HEK293 (cell line): ENCODE measurements around the gene MUTYH.

Experiments used
- CTCF ChIP-seq: fragments of 450-650 bp; formaldehyde crosslinking; IDR thresholded peaks from 2 replicates; pipeline ENCODE4 v1.5.1; 2016; ENCODE audit warnings: missing biosample characterization, missing genetic modification characterization
- ELK4 ChIP-seq: IDR thresholded peaks from 2 replicates; pipeline ENCODE4 v1.6.1; 2011; ENCODE audit warnings: mild to moderate bottlenecking, low read depth, low read length, borderline replicate concordance
- HOXD13 ChIP-seq: sonication (generic); formaldehyde crosslinking; IDR thresholded peaks from 2 replicates; pipeline ENCODE4 v1.8.0; 2022; ENCODE audit warnings: missing genetic modification reagents, borderline replicate concordance
- KLF1 ChIP-seq: fragments of 450-650 bp; formaldehyde crosslinking; IDR thresholded peaks from 2 replicates; pipeline ENCODE4 v1.5.1; 2016; ENCODE audit warnings: missing biosample characterization, missing genetic modification characterization
- SP2 ChIP-seq: fragments of 450-650 bp; formaldehyde crosslinking; IDR thresholded peaks from 2 replicates; pipeline ENCODE4 v1.5.1; 2016; ENCODE audit warnings: missing biosample characterization, missing genetic modification characterization
- ZNF112 ChIP-seq: fragments of 450-650 bp; formaldehyde crosslinking; IDR thresholded peaks from 2 replicates; pipeline ENCODE4 v1.5.0; 2017; ENCODE audit warnings: missing biosample characterization, missing genetic modification characterization
- ZNF311 ChIP-seq: fragments of 450-650 bp; formaldehyde crosslinking; IDR thresholded peaks from 2 replicates; pipeline ENCODE4 v1.5.1; 2017; ENCODE audit warnings: missing biosample characterization, missing genetic modification characterization, borderline replicate concordance
- ZNF629 ChIP-seq: fragments of 450-650 bp; formaldehyde crosslinking; IDR thresholded peaks from 2 replicates; pipeline ENCODE4 v1.5.1; 2017; ENCODE audit warnings: missing biosample characterization, missing genetic modification characterization
- ZNF660 ChIP-seq: fragments of 450-650 bp; IDR thresholded peaks from 2 replicates; pipeline ENCODE4 v1.5.1; 2018; ENCODE audit warnings: missing biosample characterization, mild to moderate bottlenecking, missing genetic modification characterization
- ZNF76 ChIP-seq: fragments of 450-650 bp; formaldehyde crosslinking; IDR thresholded peaks from 2 replicates; pipeline ENCODE4; 2016; ENCODE audit warnings: low read depth, missing biosample characterization, missing genetic modification characterization, borderline replicate concordance
- ZNF830 ChIP-seq: fragments of 450-650 bp; IDR thresholded peaks from 2 replicates; pipeline ENCODE4 v1.5.0; 2018; ENCODE audit warnings: missing biosample characterization, missing genetic modification characterization, low read depth, mild to moderate bottlenecking, moderate library complexity

GRCh38 chr1:45379524-45379923 lies 39.3 kb upstream of the MUTYH start:
- TF ChIP-seq SP2 (tag by site-specific recombination) (no peak), ZNF830 (no peak), ELK4 (no peak), CTCF (tag by site-specific recombination) (no peak), HOXD13 (CRISPR knock-in tag) (no peak), ZNF629 (tag by site-specific recombination) (no peak), ZNF76 (tag by site-specific recombination) (no peak), ZNF311 (tag by site-specific recombination) (no peak), KLF1 (tag by site-specific recombination) (no peak), ZNF660 (no peak), ZNF112 (tag by site-specific recombination) (no peak)
